Midbrain (tissue), 1 donor: Measurements from ENCODE around the gene MED28.
"Not testable (repeated sequence)": the region's sequence is repeated elsewhere in the genome, so short reads cannot be mapped to it uniquely, and the experiment has no call there.

Experiments
- DNase-seq: peaks from one replicate; lab custom pipeline; 2025; lab: John Stamatoyannopoulos, UW

The MED28 gene, protein sequence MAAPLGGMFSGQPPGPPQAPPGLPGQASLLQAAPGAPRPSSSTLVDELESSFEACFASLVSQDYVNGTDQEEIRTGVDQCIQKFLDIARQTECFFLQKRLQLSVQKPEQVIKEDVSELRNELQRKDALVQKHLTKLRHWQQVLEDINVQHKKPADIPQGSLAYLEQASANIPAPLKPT

DNA sequence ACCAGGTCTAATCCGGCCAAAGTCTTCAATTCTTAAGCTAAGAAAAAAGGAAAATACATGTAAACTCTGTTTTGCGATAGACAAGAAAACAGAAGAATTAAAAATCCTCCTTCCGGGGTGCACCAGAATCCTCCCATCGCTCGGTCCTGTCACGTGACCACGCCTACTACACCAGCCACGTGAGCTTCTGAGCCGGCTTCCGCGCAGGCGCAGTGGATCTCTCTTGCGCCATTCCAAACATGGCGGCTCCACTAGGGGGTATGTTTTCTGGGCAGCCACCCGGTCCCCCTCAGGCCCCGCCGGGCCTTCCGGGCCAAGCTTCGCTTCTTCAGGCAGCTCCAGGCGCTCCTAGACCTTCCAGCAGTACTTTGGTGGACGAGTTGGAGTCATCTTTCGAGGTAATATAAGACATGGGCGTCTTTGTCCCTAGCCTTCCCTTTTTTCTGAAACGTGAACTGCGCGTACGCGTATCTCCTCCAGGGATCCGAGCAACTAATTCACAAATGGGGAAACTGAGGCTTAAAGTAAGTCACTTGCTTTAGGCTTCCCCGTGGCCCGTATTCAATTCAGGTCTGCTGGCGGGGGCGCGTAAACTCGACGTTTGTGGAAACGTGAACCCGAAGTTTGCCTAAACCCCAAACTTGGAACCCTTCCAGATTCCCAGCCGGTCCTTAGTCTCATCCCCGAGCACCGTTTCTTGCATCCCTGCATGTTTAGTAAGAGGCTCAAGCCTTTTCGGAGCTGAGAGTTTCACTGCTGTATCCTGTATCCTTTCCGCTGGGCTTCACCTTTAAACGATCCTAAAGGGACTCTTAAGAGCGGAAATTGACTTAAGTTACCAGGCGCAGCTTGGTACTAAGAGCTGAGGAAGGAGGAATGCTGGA, at the start of gene MED28:
TSS of gene MED28 (plus strand) at position 226 of the 884 bp plus-strand sequence. CDS start at position 240, 14 bp downstream.
- DNase-seq: peak; percentile 96

DNA sequence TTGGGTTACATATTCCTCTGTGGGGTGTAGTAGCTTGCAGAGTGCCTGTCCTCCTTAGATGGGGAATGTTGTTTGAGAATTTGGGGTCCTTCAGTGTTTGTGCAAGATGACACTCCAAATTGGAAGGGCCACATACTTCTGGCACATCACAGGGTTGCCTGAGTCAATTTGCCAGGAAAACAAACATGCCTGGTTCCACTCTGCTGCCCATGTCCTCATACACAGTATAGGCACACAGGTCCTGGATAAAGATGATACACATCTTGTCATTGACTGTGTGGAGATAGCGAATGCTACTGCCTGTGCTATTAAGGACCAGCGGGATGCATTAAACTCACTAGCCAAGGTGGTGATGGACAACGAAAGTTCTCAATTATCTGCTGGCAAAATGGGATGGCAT, 48.6 kb upstream of the MED28 start:
- DNase-seq: no peak

DNA sequence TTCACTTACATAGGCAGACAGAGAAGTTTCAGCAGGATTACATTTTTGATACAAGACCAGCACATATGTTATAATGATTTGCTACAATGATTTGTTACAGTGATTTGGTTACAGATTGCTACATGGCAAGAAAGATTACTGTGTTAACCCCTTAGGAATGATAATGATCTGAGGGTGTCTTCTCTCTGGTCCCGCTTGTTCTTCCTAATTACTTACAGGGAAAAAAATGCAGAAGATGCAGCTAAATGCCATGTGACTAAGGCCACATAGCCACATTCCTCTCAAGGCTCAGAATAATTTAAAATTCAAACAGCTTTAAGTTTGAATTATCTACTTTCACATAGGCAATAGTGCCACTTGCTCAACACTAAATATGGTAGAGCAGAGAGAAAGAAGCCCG, 47.2 kb upstream of the MED28 start:
- DNase-seq: no peak

DNA sequence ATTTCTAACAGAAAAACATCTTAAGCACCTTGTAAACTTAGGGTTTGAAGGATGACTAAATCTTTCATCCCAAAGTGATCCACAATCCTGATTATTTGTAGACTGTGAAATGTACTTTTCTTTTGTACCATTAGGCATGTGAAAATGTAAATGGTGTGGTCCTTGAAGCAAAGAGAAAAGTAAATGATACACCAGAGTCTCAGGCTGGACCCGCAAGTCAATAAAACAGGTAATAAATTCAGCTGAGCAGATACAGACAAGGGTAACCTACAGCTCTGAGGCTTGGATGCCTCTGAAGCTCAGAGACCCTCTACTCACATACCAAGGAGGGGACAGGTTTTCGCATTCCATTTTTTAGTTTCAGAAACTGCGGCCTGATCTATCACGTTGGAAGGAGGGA, 40.2 kb upstream of the MED28 start:
- no peak for DNase-seq

DNA sequence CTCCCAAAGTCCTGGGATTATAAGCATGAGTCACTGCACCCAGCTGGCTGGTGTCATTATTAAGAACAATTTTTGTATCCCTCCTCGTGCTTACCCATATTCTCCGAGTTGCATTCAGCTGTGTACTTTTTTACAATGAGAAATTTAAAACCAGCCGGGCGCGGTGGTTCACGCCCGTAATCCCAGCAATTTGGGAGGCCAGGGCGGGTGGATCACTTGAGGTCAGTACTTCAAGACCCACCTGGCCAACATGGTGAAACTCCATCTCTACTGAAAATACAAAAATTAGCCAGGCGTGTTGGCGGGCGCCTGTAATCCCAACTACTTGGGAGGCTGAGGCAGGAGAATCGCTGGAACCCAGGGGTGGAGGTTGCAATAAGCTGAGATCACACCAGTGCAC, 39.3 kb upstream of the MED28 start:
- not testable (repeated sequence) for DNase-seq

DNA sequence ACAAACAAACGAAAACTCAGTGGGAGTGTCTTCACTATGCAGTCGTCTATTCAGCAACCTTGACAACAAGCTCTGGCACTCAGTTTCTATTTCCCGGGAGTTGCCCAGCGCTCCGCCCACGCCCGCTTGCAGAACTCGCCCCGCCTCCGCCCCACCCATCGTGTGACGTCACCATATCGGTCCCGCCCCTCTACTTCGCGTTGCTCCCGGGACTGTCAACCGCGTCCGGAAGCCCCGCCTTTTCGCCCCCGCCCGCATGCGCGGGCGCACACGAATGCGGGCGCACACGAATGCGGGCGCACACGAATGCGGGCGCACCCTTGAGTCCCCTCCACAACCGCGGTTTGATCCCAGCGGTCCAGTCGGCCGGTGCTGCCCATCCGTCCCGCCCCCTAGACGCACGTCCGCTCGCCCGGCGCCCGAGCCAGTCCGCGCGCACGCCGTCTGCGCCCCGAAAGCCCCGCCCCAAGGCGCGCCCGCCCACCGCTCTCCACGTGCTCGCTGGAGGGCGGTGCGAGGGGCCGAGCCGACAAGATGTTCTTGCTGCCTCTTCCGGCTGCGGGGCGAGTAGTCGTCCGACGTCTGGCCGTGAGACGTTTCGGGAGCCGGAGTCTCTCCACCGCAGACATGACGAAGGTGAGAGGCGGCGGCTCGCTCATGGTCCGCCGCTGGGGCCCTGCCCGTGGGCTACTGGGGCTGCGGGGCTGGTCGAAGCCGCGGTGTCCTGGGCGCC, 37.3 kb upstream of the MED28 start, which contains the start of gene LAP3:
TSS of gene LAP3 (plus strand) at position 267 of the 733 bp plus-strand sequence. CDS start at position 535, 268 bp downstream.
- DNase-seq: peak; percentile 96

DNA sequence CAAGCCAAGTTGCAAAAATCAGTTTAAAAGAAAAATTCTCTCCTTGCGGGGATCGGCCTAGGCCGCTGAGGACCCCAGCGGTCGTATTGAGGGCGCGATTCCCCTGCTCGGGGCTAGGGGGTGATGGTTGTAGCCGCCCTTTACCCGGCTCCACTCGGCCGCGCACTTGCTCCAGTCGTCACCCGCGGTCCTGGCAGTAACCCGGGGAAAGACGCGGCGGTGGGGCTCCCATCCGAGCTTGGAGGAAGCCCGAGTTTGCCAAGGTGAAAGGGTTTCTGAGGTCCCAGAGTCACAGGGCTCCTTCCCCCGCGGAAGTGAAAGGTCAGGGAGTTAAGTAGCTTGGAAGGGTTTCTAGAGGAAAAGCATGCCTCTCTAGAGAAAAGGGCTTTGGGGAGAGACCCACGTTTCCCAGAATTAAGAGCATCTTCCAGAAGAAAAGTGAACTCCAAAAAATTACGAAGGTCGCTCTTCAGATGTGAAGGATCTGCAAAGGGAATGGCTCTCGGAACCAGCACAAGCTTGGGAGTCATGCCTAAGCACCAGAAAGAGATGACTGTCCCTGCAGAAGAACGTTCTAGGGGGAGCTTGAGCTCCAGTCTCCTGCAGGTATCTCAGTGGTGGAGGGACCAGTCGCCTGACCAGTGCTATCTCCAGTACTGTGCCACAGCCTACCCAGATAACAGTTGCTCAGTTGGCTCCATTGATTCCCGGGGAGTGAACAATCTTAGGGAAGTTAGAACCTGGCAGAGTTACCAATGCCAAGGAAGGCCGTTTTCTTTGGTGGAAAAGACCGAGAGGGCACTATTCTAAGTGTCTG, 36.6 kb upstream of the MED28 start:
- peak; percentile 54 for DNase-seq

DNA sequence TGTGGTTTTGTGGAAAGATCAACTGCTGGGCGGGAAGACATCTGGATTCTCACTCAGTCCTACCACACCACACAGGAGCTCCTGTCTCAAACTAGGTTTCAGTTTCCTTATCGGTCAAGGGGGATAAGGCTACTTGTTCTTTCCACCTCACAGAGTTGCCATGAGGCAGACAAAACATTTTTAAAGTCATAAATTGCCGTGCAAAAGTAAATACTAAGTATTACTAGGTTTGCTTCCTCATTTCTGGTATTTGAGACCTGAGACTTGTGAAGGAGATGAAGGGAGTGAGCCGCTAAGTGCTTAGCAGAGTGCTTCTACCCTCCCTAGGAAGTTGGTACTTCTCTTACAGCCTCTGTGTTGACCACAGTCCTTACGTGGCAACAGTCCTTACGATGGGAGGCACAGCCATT, 36.0 kb upstream of the MED28 start:
- no peak for DNase-seq

DNA sequence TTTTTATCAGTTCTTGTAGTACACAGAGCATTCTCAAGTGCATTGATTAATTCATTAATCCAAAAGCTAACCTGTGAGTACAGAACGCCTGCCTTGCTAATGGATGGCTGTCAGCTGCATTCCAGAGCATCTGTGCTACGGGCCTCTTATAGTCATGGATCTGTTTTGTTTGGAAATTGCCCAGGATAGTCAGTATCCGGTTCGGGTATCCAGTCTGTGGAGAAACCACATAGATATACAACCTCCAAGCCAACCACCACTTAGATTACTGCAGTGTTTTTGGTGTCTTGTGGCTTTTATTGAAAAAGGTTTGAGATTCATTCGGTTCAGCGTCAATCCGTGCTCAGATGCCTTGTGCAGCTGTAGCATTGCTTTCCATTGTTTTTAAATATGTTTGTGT, 33.5 kb upstream of the MED28 start:
- no peak for DNase-seq

DNA sequence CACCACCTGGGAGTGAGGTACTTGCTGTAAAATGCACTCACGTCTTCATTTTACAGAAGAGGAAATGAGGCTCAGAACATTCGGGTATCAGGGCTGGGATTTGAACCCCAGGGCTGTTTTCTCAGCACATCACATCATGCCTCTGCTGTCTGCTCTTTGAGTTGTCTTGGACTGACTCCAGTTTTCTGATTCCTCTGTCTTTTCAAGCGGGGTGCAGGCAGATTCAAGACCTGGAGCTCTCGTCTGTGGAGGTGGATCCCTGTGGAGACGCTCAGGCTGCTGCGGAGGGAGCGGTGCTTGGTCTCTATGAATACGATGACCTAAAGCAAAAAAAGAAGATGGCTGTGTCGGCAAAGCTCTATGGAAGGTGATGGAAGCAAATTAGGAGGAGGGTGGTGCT, 31.2 kb upstream of the MED28 start:
- no peak for DNase-seq

DNA sequence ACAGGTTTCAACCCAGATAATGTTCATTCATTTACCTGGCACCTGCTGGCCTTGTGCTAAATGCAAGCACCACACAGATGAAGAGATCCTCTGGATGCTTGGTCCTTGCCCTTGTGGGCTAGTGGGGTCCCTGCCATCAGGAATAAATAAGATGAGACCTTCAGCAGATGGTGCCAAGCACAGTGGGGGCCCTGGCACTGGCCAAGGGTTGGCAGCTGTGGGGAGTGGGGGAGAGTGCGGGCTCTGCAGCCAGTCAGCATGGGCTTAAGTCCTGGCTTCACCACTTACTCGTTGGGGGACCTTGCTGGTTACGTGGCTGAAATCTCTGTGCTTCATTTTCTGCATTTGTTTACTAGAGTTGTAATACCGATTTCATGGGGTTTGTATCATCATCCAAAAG, 30.5 kb upstream of the MED28 start:
- no peak for DNase-seq

DNA sequence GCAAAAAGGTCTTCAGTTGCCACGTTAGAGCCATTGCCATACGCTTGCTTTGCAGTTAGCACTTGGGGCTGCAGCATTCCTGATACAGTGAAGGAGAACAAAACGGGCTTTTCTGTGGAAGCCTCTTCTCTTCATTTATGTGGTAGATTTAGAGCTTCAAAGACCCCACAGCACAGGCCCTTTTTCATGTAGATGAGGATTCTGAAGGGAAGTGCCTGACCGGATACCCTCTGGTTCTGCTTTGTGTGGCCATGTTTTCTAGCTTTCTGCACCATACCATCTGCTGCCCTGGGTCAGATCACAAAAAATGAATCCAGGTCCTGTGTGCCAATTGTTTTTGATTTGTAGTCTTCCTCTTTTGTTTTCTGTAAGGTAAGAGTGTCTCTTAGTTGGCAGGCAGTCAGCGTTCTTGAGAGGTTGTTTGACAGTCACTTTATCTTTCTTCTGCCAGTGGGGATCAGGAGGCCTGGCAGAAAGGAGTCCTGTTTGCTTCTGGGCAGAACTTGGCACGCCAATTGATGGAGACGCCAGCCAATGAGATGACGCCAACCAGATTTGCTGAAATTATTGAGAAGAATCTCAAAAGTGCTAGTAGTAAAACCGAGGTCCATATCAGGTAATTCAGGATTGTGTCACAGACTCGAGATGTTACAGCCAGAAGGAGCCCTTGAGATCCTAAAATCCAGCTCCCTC, 29.8 kb upstream of the MED28 start:
- DNase-seq: no peak

DNA sequence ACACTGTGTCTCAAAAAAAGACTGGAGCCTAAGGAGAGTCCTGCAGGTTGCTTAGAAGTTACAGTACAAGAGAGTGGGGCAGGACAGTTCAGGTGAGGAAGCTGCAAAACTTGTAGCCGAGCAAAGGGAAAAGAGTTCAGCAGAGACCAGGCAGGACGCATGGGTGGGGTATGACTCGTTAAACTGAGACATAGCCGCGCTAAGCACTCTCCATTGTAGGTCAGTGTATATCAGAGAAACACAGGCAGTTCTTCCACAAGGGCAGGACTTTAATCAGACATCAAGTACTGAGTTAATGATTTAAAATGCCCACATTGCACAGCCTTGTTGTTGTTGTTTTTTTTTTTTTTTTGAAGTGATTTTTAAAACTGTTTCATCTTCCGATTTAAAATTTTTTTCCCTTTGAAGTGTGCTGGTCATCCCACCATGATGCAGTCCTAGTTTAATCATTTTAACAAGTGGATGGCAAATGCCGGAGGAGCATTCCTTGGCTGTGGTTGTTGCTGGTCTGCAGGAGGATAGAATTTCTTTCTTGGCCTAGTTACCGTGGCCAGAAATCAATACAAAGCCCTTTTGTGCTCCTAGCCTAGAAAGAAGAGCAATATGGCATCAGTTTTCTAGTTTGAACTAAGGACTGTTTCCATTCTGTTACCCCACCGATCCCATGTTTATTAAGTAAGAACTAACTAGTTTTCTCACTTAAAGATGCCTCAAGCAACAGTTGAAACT, 27.2 kb upstream of the MED28 start:
- DNase-seq: peak; percentile 59

DNA sequence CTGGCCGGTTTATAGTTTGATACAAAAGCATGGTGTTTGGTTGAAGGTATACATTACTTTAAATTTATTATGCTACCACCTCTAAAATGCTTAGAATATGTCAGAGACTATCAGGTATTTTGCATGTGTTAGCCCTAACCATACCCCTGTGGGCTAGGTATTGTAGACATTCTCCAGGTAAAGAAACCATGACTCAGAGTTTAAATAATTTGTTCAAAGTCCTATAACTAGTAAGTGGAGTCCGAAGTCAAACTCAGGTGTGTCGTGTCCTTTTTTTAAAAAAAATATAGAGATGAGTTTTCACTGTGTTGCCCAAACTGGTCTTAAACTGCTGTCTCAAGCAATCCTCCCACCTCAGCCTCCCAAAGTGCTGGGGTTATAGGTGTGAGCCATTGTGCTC, 25.1 kb upstream of the MED28 start:
- no peak for DNase-seq

DNA sequence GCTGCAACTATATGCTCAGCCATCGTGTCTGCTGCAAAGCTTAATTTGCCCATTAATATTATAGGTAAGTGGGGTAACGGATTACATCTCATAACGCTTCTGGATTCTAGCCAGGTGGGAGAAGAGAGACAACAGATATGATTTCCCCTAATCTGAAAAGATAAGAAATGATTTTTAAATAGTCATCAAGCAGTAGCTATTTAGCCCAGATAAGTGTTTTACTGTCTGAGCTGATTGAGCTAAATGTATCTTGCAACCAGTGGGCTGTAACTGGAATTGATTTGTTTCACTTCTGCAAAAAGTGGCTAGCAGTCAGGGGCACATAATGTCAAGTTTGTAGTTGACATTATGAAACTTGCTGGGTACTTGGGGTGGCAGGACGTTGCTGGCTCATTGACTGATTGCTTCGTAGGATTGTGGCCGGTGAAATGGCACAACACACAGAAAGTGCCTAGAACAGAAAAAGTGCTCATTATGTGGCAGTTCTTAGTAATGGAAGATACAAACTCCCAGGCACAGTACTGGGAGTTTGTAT, 18.9 kb upstream of the MED28 start:
- DNase-seq: peak; percentile 23

DNA sequence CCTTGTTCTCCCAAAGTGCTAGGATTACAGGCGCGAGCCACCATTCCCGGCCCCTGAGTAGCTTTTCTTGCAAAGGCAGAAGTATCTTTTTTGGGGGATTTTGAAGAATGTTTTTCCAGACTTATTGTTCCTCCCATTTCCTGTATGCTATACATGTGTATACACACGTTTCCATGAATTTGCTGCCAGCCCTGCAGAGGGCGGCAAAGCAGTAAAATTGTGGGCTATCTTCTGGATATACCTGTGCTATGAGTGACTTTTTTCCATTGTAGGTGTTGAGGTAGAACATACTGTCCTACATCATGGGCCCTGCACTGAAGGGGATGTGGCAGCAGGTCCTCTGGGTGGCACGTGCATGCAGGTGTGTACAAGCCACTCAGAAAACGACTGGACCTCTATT, 16.9 kb upstream of the MED28 start:
- no peak for DNase-seq

DNA sequence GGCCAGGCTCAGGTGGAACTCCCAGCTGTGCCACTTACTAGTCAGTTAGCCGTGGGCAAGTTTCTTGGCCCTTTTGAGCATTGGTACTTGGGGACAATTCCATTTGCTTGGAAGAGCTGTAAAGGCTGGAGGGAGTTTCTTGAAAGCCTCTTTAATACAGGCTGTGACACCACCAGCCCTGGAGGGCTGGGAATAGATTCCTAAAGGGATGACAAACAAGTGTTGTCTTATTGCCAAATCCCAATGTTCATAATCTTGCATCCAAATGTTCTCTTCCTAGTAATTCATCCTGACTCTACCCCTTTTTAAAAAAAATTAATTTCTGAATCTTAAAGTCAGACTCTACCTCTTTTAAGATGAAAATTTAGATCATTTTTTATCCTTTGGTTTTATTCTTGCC, 14.6 kb upstream of the MED28 start:
- peak; percentile 25 for DNase-seq

DNA sequence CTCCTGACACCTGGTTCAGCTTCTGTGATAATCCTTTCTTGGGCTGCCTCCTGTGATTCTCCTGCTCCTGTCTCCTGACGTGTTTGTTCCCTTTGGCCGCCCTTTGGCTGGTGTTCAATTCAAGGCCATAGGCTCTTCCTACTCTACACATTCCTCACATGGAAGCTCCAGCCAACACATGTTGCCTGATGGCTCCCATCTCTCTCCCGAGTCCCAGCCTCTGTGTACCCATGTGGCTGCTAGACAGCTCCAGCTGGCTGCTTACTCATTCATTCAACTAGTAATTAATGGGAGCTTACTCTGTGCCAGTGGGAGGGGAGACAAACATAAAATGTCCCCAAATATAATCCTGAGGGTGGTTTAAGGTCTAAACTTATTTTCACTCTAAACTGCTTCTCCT, 9.2 kb upstream of the MED28 start:
- DNase-seq: no peak

DNA sequence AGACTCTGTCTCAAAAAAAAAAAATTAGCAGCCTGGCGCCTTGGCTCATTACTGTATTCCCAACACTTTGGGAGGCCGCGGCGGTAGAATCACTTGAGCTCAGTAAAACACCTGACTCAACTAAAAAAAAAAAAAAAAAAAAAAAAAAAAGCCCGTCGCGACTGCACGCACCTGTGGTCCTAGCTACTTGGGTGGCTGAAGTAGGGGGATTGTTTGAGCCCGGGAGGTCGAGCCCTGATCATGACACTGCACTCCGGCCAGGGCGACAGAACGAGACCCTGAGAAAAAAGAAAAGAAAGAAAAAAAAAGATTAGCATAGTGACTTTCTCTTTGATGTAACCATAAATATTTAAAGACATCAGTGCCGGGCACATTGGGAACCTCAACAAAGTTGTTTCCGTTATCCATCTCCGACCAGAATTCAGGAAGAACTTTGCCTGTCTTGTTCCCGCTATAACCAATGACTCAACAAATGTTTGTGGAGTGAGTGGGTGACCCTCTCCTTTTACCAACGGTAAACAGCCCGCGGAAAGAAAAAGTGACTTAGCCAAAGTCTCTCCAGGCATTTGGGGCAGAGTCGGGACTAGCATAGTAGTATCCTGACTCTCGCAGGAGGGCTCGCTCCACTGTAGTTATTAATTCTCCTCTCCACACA, 553 bp upstream of the MED28 start:
- DNase-seq: no peak

DNA sequence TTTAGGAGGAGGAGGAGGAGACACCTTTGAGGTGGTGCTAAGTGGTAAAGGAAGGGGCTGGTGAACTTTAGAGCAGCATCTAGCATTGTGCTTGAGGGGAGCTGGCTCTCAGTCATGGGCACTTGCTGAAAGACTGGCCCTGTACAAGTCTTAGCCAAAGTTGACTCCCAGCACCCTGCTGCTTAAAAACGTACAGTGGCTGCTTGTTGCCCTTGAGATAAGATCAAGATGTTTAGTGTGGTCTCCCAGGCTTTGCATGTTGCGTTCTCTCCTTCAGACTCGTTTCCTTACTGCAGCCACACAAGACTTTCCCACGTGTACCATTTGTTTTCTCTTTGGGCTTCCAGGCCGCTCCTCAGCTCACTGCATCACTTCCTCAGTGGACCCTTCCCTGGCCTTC, 1.8 kb downstream of the MED28 start:
- no peak for DNase-seq
